Mucosa of descending colon (tissue), 3 donors: ENCODE measurements around the gene PSMB7. TPM values are rescaled to one million over a fixed set of nuclear protein-coding genes. Genes with fewer than 3 reads are reported as not detected.

ENCODE experiments used
- ATAC-seq: fragments of 200-7000 bp; cut with Tn5 transposase; one replicate; pipeline ENCODE4 v1.9.1; 2020; ENCODE audit warnings: mild to moderate bottlenecking, moderate library complexity
- DNase-seq, 3 donors: peaks; one replicate each; pipeline ENCODE4 v3.0.0-alpha.2; 2020
- H3K36me3 ChIP-seq: fragments of 200-600 bp; one replicate; pipeline ENCODE4 v1.8.0; 2021; ENCODE audit warnings: low read depth, mild to moderate bottlenecking
- H3K4me1 ChIP-seq: fragments of 200-600 bp; one replicate; pipeline ENCODE4 v1.8.0; 2021; ENCODE audit warnings: low read depth, mild to moderate bottlenecking
- H3K4me3 ChIP-seq: fragments of 200-600 bp; one replicate; pipeline ENCODE4 v1.8.0; 2021; ENCODE audit warnings: mild to moderate bottlenecking
- H3K9me3 ChIP-seq: fragments of 200-600 bp; one replicate; pipeline ENCODE4 v1.8.0; 2021; ENCODE audit warnings: mild to moderate bottlenecking
- CTCF ChIP-seq: fragments of 200-600 bp; IDR thresholded peaks from one replicate; pipeline ENCODE4 v1.8.0; 2022; ENCODE audit warnings: antibody characterized with exemption, mild to moderate bottlenecking
- intact Hi-C, 2 donors: fragments of 100-400 bp; cut with DNase I in 1 of 2; cut with micrococcal nuclease in 1 of 2; formaldehyde crosslinking; loops; one replicate each; pipeline versions ENCODE4 v1.11.0 to v1.11.1; 2022; cut with DNase I, micrococcal nuclease
- total RNA-seq, 3 donors: library from RNA; stranded (reverse); fragmentation: NEBNext Ultra II Directional in 2 of 3; extraction: Animal tissue kit (Norgen Biotek cat#: 25700) in 2 of 3; gene quantifications; one replicate each; pipeline versions ENCODE4 v1.2.1 to v1.2.4, GENCODE V29; 2021 to 2023
- donor health status: DM: no; HTN: no; CAD: no; lungs with moderate emphysema.
- donor health status: DM: no; HTN: no; CAD: no.
- donor health status: DM: no; HTN: yes; CAD: no.

PSMB7 gene
- total RNA-seq, 3 donors from 2014 or later: 83.6 to 120 (median 92.3) TPM

GRCh38 chr9:124331580-124331979, 83.7 kb downstream of the PSMB7 start:
- intact Hi-C loops: no loop called here
- no peak overlapping the region for H3K4me3 ChIP-seq
- no peaks in the 10 kb centered on the region for H3K36me3 ChIP-seq
- no peak for TF ChIP-seq CTCF
- H3K9me3 ChIP-seq: no peaks in the 10 kb centered on the region
- DNase-seq (no peak), ATAC-seq (no peak)
- no peaks in the 10 kb centered on the region for H3K4me1 ChIP-seq

- Histone ChIP-seq H3K36me3 (no peaks in the 10 kb centered on the region), H3K9me3 (no peaks in the 10 kb centered on the region), H3K4me1 (no peaks in the 10 kb centered on the region), H3K4me3 (no peak overlapping the region)
- TF ChIP-seq CTCF: no peak
- intact Hi-C loops: no loop called here
- no peak for DNase-seq
- ATAC-seq: no peak
Observed at GRCh38 chr9:124330011-124330697, 85.1 kb downstream of the PSMB7 start.

GRCh38 chr9:124329206-124329792, 85.9 kb downstream of the PSMB7 start:
- H3K9me3 ChIP-seq: no peaks in the 10 kb centered on the region
- H3K36me3 ChIP-seq: no peaks in the 10 kb centered on the region
- ATAC-seq: no peak
- no peak for TF ChIP-seq CTCF
- intact Hi-C loops: no loop called here
- DNase-seq: peak in 1 of 3 donors; percentile 37
- no peaks in the 10 kb centered on the region for H3K4me1 ChIP-seq
- no peak overlapping the region for H3K4me3 ChIP-seq

GRCh38 chr9:124328285-124328684, 87.0 kb downstream of the PSMB7 start:
- no peak overlapping the region for H3K4me3 ChIP-seq
- intact Hi-C loops: no loop called here
- no peak for TF ChIP-seq CTCF
- H3K36me3 ChIP-seq: no peaks in the 10 kb centered on the region
- no peaks in the 10 kb centered on the region for H3K9me3 ChIP-seq
- H3K4me1 ChIP-seq: no peaks in the 10 kb centered on the region
- no peak for DNase-seq
- no peak for ATAC-seq

GRCh38 chr9:124327491-124327890, 87.8 kb downstream of the PSMB7 start:
- no peaks in the 10 kb centered on the region for H3K9me3 ChIP-seq
- intact Hi-C loops: no loop called here
- no peak overlapping the region for H3K4me3 ChIP-seq
- TF ChIP-seq CTCF: no peak
- H3K36me3 ChIP-seq: no peaks in the 10 kb centered on the region
- ATAC-seq (no peak), DNase-seq (peak in 1 of 3 donors; percentile 27)
- H3K4me1 ChIP-seq: no peaks in the 10 kb centered on the region
